SK-N-SH (cell line): ENCODE results near the gene MBNL1. TPM values are rescaled to one million over a fixed set of nuclear protein-coding genes. Genes with fewer than 3 reads are reported as not detected.

Source experiments
- CTCF ChIA-PET: fragments of 300-600, 350-600 bp; formaldehyde crosslinking; extraction: SDS; loops from one replicate; lab custom pipeline; 2021; lab: Yijun Ruan, JAX
- POLR2A ChIA-PET: fragments of 350-600 bp; sonication (Branson Sonifier 250); formaldehyde crosslinking; extraction: SDS; loops from one replicate; lab custom pipeline; 2020; ENCODE audit warnings: antibody characterized with exemption, inconsistent platforms; lab: Yijun Ruan, JAX
- DNase-seq: peaks from one replicate; pipeline ENCODE4 v3.0.0; 2012
- H2AFZ ChIP-seq: fragments of 200-600 bp; sonication (generic); 2 replicates; pipeline ENCODE4 v1.8.1; 2016; ENCODE audit warnings: antibody characterized with exemption, mild to moderate bottlenecking, low read depth
- H3F3A ChIP-seq: fragments of 200-600 bp; sonication (generic); replicated peaks from 2 replicates; pipeline ENCODE3; 2016; ENCODE audit warnings: antibody characterized with exemption, mild to moderate bottlenecking; ENCODE audit not compliant: insufficient read depth
- H3K27ac ChIP-seq, 2 experiments: fragments of 200-500 bp in 1 of 2; fragments of 200-600 bp in 1 of 2; sonication (Bioruptor generic) in 1 of 2; sonication (generic), shearing (Covaris generic) in 1 of 2; 2 replicates each; pipeline versions ENCODE4 v1.5.1 to v1.6.1; 2014 to 2016; ENCODE audit warnings: low read depth in 2 of 2, inconsistent platforms in 1 of 2, low read length in 1 of 2, mild to moderate bottlenecking in 1 of 2, mixed read lengths in 1 of 2
- H3K27me3 ChIP-seq: fragments of 200-600 bp; sonication (generic), shearing (Covaris generic); 2 replicates; pipeline ENCODE4 v1.6.1; 2016; ENCODE audit warnings: mixed run types; ENCODE audit not compliant: insufficient read depth
- H3K36me3 ChIP-seq, 2 experiments: fragments of 200-500 bp in 1 of 2; fragments of 200-600 bp in 1 of 2; sonication (Bioruptor generic) in 1 of 2; sonication (generic) in 1 of 2; replicated peaks in 1 of 2; 2 replicates each; pipeline versions ENCODE3 to v1.5.1; 2014 to 2016; ENCODE audit warnings: low read length in 1 of 2, mild to moderate bottlenecking in 1 of 2; ENCODE audit not compliant: insufficient read depth in 2 of 2, control insufficient read depth in 1 of 2
- H3K4me1 ChIP-seq, 2 experiments: fragments of 200-500 bp in 1 of 2; fragments of 200-600 bp in 1 of 2; sonication (Bioruptor generic) in 1 of 2; sonication (generic), shearing (Covaris generic) in 1 of 2; 2 replicates each; pipeline versions ENCODE4 v1.5.1 to v1.6.1; 2014 to 2016; ENCODE audit warnings: low read depth in 1 of 2, low read length in 1 of 2, mixed run types in 1 of 2; ENCODE audit not compliant: insufficient read depth in 2 of 2, control insufficient read depth in 1 of 2
- H3K4me2 ChIP-seq: fragments of 200-600 bp; sonication (generic), shearing (Covaris generic); 2 replicates; pipeline ENCODE4 v1.6.1; 2017; ENCODE audit warnings: mixed run types
- H3K4me3 ChIP-seq, 2 experiments: fragments of 200-500 bp in 1 of 2; fragments of 200-600 bp in 1 of 2; sonication (Bioruptor generic) in 1 of 2; sonication (generic), shearing (Covaris generic) in 1 of 2; 2 replicates each; pipeline versions ENCODE4 v1.5.1 to v1.8.1; 2014 to 2016; ENCODE audit warnings: low read depth in 2 of 2, inconsistent platforms in 1 of 2, low read length in 1 of 2, mild to moderate bottlenecking in 1 of 2, mixed read lengths in 1 of 2, moderate library complexity in 1 of 2
- H3K79me2 ChIP-seq: fragments of 200-600 bp; sonication (generic); 2 replicates; pipeline ENCODE4 v1.8.1; 2017; ENCODE audit warnings: mild to moderate bottlenecking; ENCODE audit not compliant: insufficient read depth
- H3K9ac ChIP-seq: fragments of 200-600 bp; sonication (generic); 2 replicates; pipeline ENCODE4 v1.6.1; 2017; ENCODE audit warnings: mixed run types
- H3K9me2 ChIP-seq: fragments of 200-600 bp; sonication (generic); 2 replicates; pipeline ENCODE4 v1.6.1; 2017; ENCODE audit warnings: mixed run types
- H3K9me3 ChIP-seq: fragments of 200-600 bp; sonication (generic); 2 replicates; pipeline ENCODE4 v1.6.1; 2017; ENCODE audit warnings: mixed run types, mild to moderate bottlenecking, moderate library complexity
- H4K20me1 ChIP-seq: fragments of 200-600 bp; sonication (generic); 2 replicates; pipeline ENCODE4 v1.6.1; 2017; ENCODE audit warnings: mild to moderate bottlenecking, mixed run types; ENCODE audit not compliant: insufficient read depth
- CHD2 ChIP-seq: fragments of 150-350 bp; IDR thresholded peaks from 2 replicates; pipeline ENCODE4 v1.6.1; 2018; ENCODE audit warnings: low read length; ENCODE audit not compliant: partially characterized antibody
- CTCF ChIP-seq: fragments of 200-600 bp; sonication (generic); IDR thresholded peaks from 2 replicates; pipeline ENCODE4 v1.6.1; 2017; ENCODE audit warnings: antibody characterized with exemption, mild to moderate bottlenecking, moderate library complexity
- FOXJ3 ChIP-seq: sonication (generic); formaldehyde crosslinking; IDR thresholded peaks from 2 replicates; pipeline ENCODE4 v1.5.1; 2020; ENCODE audit warnings: mild to moderate bottlenecking, missing genetic modification reagents
- FOXM1 ChIP-seq: IDR thresholded peaks from 2 replicates; pipeline ENCODE4 v1.4.0; 2012; ENCODE audit warnings: low read depth, mild to moderate bottlenecking
- GABPA ChIP-seq: IDR thresholded peaks from 2 replicates; pipeline ENCODE4 v1.4.0; 2012; ENCODE audit warnings: low read depth, mild to moderate bottlenecking
- GATA2 ChIP-seq: sonication (generic); formaldehyde crosslinking; IDR thresholded peaks from 2 replicates; pipeline ENCODE4 v1.5.0; 2020; ENCODE audit warnings: mild to moderate bottlenecking, missing genetic modification reagents
- IRF3 ChIP-seq: fragments of 150-350 bp; IDR thresholded peaks from 2 replicates; pipeline ENCODE4 v1.6.1; 2016; ENCODE audit warnings: mild to moderate bottlenecking, low read depth, low read length
- JUND ChIP-seq: IDR thresholded peaks from 2 replicates; pipeline ENCODE4 v1.4.0; 2012
- MEF2A ChIP-seq: IDR thresholded peaks from 2 replicates; pipeline ENCODE4 v1.4.0; 2012; ENCODE audit warnings: low read depth, borderline replicate concordance
- MXI1 ChIP-seq: IDR thresholded peaks from 2 replicates; pipeline ENCODE4 v1.6.1; 2012; ENCODE audit warnings: mild to moderate bottlenecking, low read depth, low read length, improper control_type of control experiment
- NFIC ChIP-seq: IDR thresholded peaks from 2 replicates; pipeline ENCODE4 v1.4.0; 2012; ENCODE audit warnings: borderline replicate concordance
- NRF1 ChIP-seq: IDR thresholded peaks from 2 replicates; pipeline ENCODE4 v1.6.1; 2012; ENCODE audit warnings: low read depth, mild to moderate bottlenecking, low read length
- RAD21 ChIP-seq: IDR thresholded peaks from 2 replicates; pipeline ENCODE4 v1.6.1; 2012; ENCODE audit warnings: mild to moderate bottlenecking, low read length
- RXRA ChIP-seq: IDR thresholded peaks from 2 replicates; pipeline ENCODE4 v1.4.0; 2012; ENCODE audit warnings: low read depth, mild to moderate bottlenecking, borderline replicate concordance
- SIN3A ChIP-seq: IDR thresholded peaks from 2 replicates; pipeline ENCODE4 v1.6.1; 2012; ENCODE audit warnings: low read depth, mild to moderate bottlenecking, low read length, moderate library complexity, borderline replicate concordance
- SMC3 ChIP-seq: IDR thresholded peaks from 2 replicates; pipeline ENCODE4 v1.6.1; 2012; ENCODE audit warnings: low read depth, low read length, improper control_type of control experiment
- TCF12 ChIP-seq: IDR thresholded peaks from 2 replicates; pipeline ENCODE4 v1.4.0; 2012
- TEAD4 ChIP-seq: IDR thresholded peaks from 2 replicates; pipeline ENCODE4 v1.4.0; 2012; ENCODE audit warnings: mild to moderate bottlenecking, borderline replicate concordance; ENCODE audit not compliant: insufficient read depth
- YY1 ChIP-seq: IDR thresholded peaks from 2 replicates; pipeline ENCODE4 v1.4.0; 2012; ENCODE audit warnings: low read depth, mild to moderate bottlenecking
- WGBS: methylation state at CpG from one replicate; pipeline ENCODE4 v1.1.6; 2017; ENCODE audit warnings: low lambda C conversion rate; 5-methylcytosine and 5-hydroxymethylcytosine counted together
- polyA plus RNA-seq, 3 experiments: library from polyadenylated mRNA; depleted of rRNA; stranded (reverse); fragments of >200 nt; gene quantifications; 2 replicates each; pipeline ENCODE4 v1.2.3, GENCODE V29; 2012
- TF ChIP-seq, protein P1 (sequence below): IDR thresholded peaks from 2 replicates; pipeline ENCODE4; 2012
- TF ChIP-seq, protein P2 (sequence below): fragments of 150-350 bp; IDR thresholded peaks from 2 replicates; pipeline ENCODE4 v1.6.1; 2017; ENCODE audit warnings: antibody characterized with exemption, low read length, low read depth, borderline replicate concordance
- TF ChIP-seq, protein P3 (sequence below): IDR thresholded peaks from 2 replicates; pipeline ENCODE4 v1.6.1; 2012; ENCODE audit warnings: mild to moderate bottlenecking, low read depth, low read length, moderate library complexity

The MBNL1 gene
- polyA plus RNA-seq, 1 of the 3 experiments (the other 2 are of a cell fraction) = 44.3 TPM

GRCh38 chr3:152288681-152289080 is 20.0 kb downstream of the MBNL1 start:
- Histone ChIP-seq H3K9ac (no peak overlapping the region), H3K4me1 (peaks cover 0 to 12% of the 10 kb centered on the region in 2 experiments), H3K9me3 (no peaks in the 10 kb centered on the region), H4K20me1 (peaks cover 89% of the 10 kb centered on the region), H3F3A (peaks cover 46% of the 10 kb centered on the region), H3K36me3 (peaks cover 0 to 38% of the 10 kb centered on the region in 2 experiments), H3K27me3 (no peaks in the 10 kb centered on the region), H3K79me2 (peaks cover 97% of the 10 kb centered on the region), H3K27ac (peak overlapping the region in 1 of 2 experiments; percentile 15; a peak in 3 of 4 replicates), H2AFZ (no peak overlapping the region), H3K9me2 (no peaks in the 10 kb centered on the region), H3K4me3 (no peak overlapping the region), H3K4me2 (no peak overlapping the region)
- 95% methylated on average over 1 of the region's 1 CpG for WGBS
- ChIA-PET CTCF (no interaction called here), POLR2A (no interaction called here)
- no peak for DNase-seq
- TF ChIP-seq MXI1 (no peak), GATA2 (CRISPR knock-in tag) (no peak), RAD21 (no peak), NFIC (no peak), CHD2 (no peak), TCF12 (no peak)
- TF ChIP-seq, protein P1, sequence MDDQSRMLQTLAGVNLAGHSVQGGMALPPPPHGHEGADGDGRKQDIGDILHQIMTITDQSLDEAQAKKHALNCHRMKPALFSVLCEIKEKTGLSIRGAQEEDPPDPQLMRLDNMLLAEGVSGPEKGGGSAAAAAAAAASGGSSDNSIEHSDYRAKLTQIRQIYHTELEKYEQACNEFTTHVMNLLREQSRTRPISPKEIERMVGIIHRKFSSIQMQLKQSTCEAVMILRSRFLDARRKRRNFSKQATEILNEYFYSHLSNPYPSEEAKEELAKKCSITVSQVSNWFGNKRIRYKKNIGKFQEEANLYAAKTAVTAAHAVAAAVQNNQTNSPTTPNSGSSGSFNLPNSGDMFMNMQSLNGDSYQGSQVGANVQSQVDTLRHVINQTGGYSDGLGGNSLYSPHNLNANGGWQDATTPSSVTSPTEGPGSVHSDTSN = no peak
- TF ChIP-seq, protein P2, sequence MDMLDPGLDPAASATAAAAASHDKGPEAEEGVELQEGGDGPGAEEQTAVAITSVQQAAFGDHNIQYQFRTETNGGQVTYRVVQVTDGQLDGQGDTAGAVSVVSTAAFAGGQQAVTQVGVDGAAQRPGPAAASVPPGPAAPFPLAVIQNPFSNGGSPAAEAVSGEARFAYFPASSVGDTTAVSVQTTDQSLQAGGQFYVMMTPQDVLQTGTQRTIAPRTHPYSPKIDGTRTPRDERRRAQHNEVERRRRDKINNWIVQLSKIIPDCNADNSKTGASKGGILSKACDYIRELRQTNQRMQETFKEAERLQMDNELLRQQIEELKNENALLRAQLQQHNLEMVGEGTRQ = no peak

DNA sequence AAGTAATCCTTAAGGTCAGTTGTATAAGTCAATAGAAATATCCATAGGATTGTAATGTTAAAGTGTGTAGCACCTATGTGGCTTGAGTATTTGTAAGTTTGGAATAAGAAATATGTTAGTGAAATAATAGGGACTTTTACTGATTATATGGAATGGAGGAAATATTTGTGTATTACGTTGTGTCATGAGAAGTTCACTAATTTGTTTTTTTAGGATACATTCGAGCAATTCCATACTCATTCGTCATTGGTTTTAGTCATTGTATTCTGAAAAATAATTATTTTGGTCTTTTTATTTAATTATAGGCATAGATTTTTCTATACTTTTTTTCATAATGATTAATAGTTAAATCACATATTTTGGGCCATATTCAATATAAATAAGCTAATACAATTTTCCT is 21.0 kb downstream of the MBNL1 start:
- Histone ChIP-seq H3K9ac (no peak overlapping the region), H3K4me2 (no peak overlapping the region), H3K9me2 (no peaks in the 10 kb centered on the region), H3K27ac (peak overlapping the region in 1 of 2 experiments; percentile 30; a peak in 1 of 4 replicates), H3K79me2 (peaks cover 97% of the 10 kb centered on the region), H3K27me3 (no peaks in the 10 kb centered on the region), H2AFZ (no peak overlapping the region), H3F3A (peaks cover 40% of the 10 kb centered on the region), H4K20me1 (peaks cover 88% of the 10 kb centered on the region), H3K4me1 (peaks cover 0 to 11% of the 10 kb centered on the region in 2 experiments), H3K36me3 (peaks cover 0 to 34% of the 10 kb centered on the region in 2 experiments), H3K4me3 (no peak overlapping the region), H3K9me3 (no peaks in the 10 kb centered on the region)
- ChIA-PET CTCF (interaction anchor here (1.1 kb wide), 1 partner anchor 9 kb away, joined by 3 read pairs; no protein-coding TSS in a partner anchor), POLR2A (no interaction called here)
- no peak for DNase-seq
- WGBS = 86% methylated on average over 3 of the region's 3 CpGs
- no peak for TF ChIP-seq TCF12
- no peak for TF ChIP-seq CTCF
- TF ChIP-seq GATA2 (CRISPR knock-in tag) = no peak
- no peak for TF ChIP-seq YY1
- no peak for TF ChIP-seq JUND
- TF ChIP-seq SMC3 = no peak
- no peak for TF ChIP-seq GABPA
- TF ChIP-seq, protein P3, sequence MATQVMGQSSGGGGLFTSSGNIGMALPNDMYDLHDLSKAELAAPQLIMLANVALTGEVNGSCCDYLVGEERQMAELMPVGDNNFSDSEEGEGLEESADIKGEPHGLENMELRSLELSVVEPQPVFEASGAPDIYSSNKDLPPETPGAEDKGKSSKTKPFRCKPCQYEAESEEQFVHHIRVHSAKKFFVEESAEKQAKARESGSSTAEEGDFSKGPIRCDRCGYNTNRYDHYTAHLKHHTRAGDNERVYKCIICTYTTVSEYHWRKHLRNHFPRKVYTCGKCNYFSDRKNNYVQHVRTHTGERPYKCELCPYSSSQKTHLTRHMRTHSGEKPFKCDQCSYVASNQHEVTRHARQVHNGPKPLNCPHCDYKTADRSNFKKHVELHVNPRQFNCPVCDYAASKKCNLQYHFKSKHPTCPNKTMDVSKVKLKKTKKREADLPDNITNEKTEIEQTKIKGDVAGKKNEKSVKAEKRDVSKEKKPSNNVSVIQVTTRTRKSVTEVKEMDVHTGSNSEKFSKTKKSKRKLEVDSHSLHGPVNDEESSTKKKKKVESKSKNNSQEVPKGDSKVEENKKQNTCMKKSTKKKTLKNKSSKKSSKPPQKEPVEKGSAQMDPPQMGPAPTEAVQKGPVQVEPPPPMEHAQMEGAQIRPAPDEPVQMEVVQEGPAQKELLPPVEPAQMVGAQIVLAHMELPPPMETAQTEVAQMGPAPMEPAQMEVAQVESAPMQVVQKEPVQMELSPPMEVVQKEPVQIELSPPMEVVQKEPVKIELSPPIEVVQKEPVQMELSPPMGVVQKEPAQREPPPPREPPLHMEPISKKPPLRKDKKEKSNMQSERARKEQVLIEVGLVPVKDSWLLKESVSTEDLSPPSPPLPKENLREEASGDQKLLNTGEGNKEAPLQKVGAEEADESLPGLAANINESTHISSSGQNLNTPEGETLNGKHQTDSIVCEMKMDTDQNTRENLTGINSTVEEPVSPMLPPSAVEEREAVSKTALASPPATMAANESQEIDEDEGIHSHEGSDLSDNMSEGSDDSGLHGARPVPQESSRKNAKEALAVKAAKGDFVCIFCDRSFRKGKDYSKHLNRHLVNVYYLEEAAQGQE = no peak
- TF ChIP-seq FOXJ3 (CRISPR knock-in tag) = no peak
- no peak for TF ChIP-seq SIN3A
- TF ChIP-seq FOXM1 = no peak
- no peak for TF ChIP-seq TEAD4
- TF ChIP-seq MEF2A = no peak
- TF ChIP-seq NRF1 = no peak
- TF ChIP-seq IRF3 = no peak
- no peak for TF ChIP-seq RXRA
